ENCODE measurements around the gene MEMO1.
"Not testable (repeated sequence)": the region's sequence is repeated elsewhere in the genome, so short reads cannot be mapped to it uniquely, and the experiment has no call there.

Gene MEMO1

GRCh38 chr2:31980674-31981356, 30.0 kb downstream of the MEMO1 start:
- no peak overlapping the region for H3K27ac ChIP-seq (ENCODE audit: insufficient read depth, low read length, poor library complexity, severe bottlenecking)
- DNase-seq, result no peak
- no peaks in the 10 kb centered on the region for H3K4me1 ChIP-seq (ENCODE audit: control insufficient read depth, insufficient read depth, low read length, poor library complexity, severe bottlenecking)
- no peak overlapping the region for H3K4me3 ChIP-seq (ENCODE audit: insufficient read depth, low read depth, low read length, poor library complexity, severe bottlenecking)
- H3K27me3 ChIP-seq (replicated peaks; ENCODE audit: control insufficient read depth, insufficient read depth, low read length, poor library complexity, severe bottlenecking), result no peaks in the 10 kb centered on the region
- no peaks in the 10 kb centered on the region for H3K36me3 ChIP-seq (ENCODE audit: control insufficient read depth, insufficient read depth, low read length)
- no peaks in the 10 kb centered on the region for H3K9me3 ChIP-seq (ENCODE audit: control insufficient read depth, low read length)

DNA sequence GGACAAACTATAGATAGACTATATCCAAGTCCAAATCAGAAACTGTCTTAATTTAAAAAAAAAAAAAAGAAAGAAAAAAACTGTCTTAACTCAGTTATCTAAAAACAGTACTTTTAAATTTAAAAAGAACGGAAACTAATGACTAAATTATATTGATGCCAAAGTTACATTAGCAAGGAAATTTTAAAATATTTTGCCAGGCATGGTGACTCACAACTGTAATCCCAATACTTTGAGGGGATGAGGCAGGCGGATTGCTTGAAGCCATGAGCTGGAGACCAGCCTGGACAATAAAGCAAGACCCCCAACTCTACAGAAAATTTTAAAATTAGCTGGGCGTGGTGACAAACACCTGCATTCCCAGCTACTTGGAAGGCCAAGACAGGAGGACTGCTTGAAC, 30.9 kb downstream of the MEMO1 start:
- Histone ChIP-seq H3K9me3 (ENCODE audit: control insufficient read depth, low read length) (no peaks in the 10 kb centered on the region), H3K36me3 (ENCODE audit: control insufficient read depth, insufficient read depth, low read length) (no peaks in the 10 kb centered on the region), H3K4me3 (ENCODE audit: insufficient read depth, low read depth, low read length, poor library complexity, severe bottlenecking) (no peak overlapping the region), H3K4me1 (ENCODE audit: control insufficient read depth, insufficient read depth, low read length, poor library complexity, severe bottlenecking) (no peaks in the 10 kb centered on the region), H3K27ac (ENCODE audit: insufficient read depth, low read length, poor library complexity, severe bottlenecking) (no peak overlapping the region), H3K27me3 (replicated peaks; ENCODE audit: control insufficient read depth, insufficient read depth, low read length, poor library complexity, severe bottlenecking) (no peaks in the 10 kb centered on the region)
- no peak for DNase-seq

DNA sequence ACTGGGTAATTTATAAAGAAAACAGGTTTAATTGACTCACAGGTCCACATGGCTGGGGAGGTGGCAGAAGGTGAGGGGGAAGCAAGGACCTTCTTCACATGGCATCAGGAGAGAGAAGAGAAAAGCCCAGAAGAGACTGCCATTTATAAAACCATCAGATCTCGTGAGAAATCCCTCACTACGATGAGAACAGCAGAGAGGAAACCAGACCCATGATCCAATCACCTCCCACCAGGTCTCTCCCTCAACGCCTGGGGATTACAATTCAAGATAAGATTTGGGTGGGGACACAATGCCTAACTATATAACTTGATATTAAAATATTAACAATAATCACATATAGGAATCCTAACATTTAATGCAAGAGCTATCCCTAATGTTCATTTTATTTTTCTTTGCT, 31.8 kb downstream of the MEMO1 start:
- no peaks in the 10 kb centered on the region for H3K36me3 ChIP-seq (ENCODE audit: control insufficient read depth, insufficient read depth, low read length)
- no peak overlapping the region for H3K27ac ChIP-seq (ENCODE audit: insufficient read depth, low read length, poor library complexity, severe bottlenecking)
- no peaks in the 10 kb centered on the region for H3K9me3 ChIP-seq (ENCODE audit: control insufficient read depth, low read length)
- DNase-seq, result no peak
- H3K27me3 ChIP-seq (replicated peaks; ENCODE audit: control insufficient read depth, insufficient read depth, low read length, poor library complexity, severe bottlenecking), result no peaks in the 10 kb centered on the region
- H3K4me1 ChIP-seq (ENCODE audit: control insufficient read depth, insufficient read depth, low read length, poor library complexity, severe bottlenecking), result no peaks in the 10 kb centered on the region
- no peak overlapping the region for H3K4me3 ChIP-seq (ENCODE audit: insufficient read depth, low read depth, low read length, poor library complexity, severe bottlenecking)

GRCh38 chr2:31978436-31978835, 32.4 kb downstream of the MEMO1 start:
- no peak for DNase-seq
- Histone ChIP-seq H3K36me3 (ENCODE audit: control insufficient read depth, insufficient read depth, low read length) (no peaks in the 10 kb centered on the region), H3K4me1 (ENCODE audit: control insufficient read depth, insufficient read depth, low read length, poor library complexity, severe bottlenecking) (no peaks in the 10 kb centered on the region), H3K27ac (ENCODE audit: insufficient read depth, low read length, poor library complexity, severe bottlenecking) (no peak overlapping the region), H3K4me3 (ENCODE audit: insufficient read depth, low read depth, low read length, poor library complexity, severe bottlenecking) (no peak overlapping the region), H3K9me3 (ENCODE audit: control insufficient read depth, low read length) (no peaks in the 10 kb centered on the region), H3K27me3 (replicated peaks; ENCODE audit: control insufficient read depth, insufficient read depth, low read length, poor library complexity, severe bottlenecking) (no peaks in the 10 kb centered on the region)

- Histone ChIP-seq H3K27me3 (replicated peaks; ENCODE audit: control insufficient read depth, insufficient read depth, low read length, poor library complexity, severe bottlenecking) (no peaks in the 10 kb centered on the region), H3K4me1 (ENCODE audit: control insufficient read depth, insufficient read depth, low read length, poor library complexity, severe bottlenecking) (no peaks in the 10 kb centered on the region)
- no peak for DNase-seq
Measured at GRCh38 chr2:31973665-31974064, 37.1 kb downstream of the MEMO1 start.

DNA sequence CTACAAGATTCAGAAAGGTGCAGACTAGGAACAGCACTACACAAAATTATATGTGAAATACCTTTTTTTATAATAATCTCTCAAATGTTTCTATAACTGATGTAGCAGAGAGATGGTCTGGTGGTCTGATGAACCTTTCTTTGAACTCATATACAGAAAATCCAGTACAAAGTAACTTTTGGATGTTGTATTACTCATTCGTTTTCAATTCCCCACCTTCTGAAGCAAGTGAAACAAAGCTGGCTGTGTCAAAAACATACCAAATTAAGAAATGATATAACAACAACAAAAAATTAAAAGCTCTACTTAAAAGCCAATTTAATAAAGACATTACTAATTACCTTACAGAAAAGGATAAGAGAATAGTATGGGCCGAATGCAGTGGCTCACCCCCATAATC, 38.7 kb downstream of the MEMO1 start:
- H3K4me3 ChIP-seq (ENCODE audit: insufficient read depth, low read depth, low read length, poor library complexity, severe bottlenecking), result no peak overlapping the region
- no peaks in the 10 kb centered on the region for H3K36me3 ChIP-seq (ENCODE audit: control insufficient read depth, insufficient read depth, low read length)
- H3K27ac ChIP-seq (ENCODE audit: insufficient read depth, low read length, poor library complexity, severe bottlenecking), result no peak overlapping the region
- H3K27me3 ChIP-seq (replicated peaks; ENCODE audit: control insufficient read depth, insufficient read depth, low read length, poor library complexity, severe bottlenecking), result no peaks in the 10 kb centered on the region
- H3K9me3 ChIP-seq (ENCODE audit: control insufficient read depth, low read length), result no peaks in the 10 kb centered on the region
- no peaks in the 10 kb centered on the region for H3K4me1 ChIP-seq (ENCODE audit: control insufficient read depth, insufficient read depth, low read length, poor library complexity, severe bottlenecking)
- DNase-seq, result no peak

More at GRCh38 chr2:31973665-31974064, 37.1 kb downstream of the MEMO1 start:
- H3K9me3 ChIP-seq (ENCODE audit: control insufficient read depth, low read length), result no peaks in the 10 kb centered on the region
- no peak overlapping the region for H3K27ac ChIP-seq (ENCODE audit: insufficient read depth, low read length, poor library complexity, severe bottlenecking)
- H3K4me3 ChIP-seq (ENCODE audit: insufficient read depth, low read depth, low read length, poor library complexity, severe bottlenecking), result no peak overlapping the region
- H3K36me3 ChIP-seq (ENCODE audit: control insufficient read depth, insufficient read depth, low read length), result no peaks in the 10 kb centered on the region

DNA sequence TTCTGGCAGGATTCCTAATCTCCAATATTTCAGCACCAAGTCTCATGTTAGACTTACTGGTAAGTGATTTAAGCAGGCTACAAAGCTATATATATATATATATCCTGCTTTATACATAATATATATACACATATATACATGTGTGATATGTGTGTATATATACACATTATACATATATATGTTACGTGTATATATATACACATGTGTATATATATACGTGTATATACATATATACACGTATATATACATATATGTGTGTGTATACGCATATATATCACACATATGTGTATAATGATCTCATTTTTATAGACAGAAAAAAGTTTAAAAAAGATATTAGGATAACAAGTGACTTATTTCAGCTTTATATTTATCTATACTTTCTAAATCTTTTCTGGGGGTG, 41.6 kb downstream of the MEMO1 start:
- H3K27ac ChIP-seq (ENCODE audit: insufficient read depth, low read length, poor library complexity, severe bottlenecking), result no peak overlapping the region
- H3K27me3 ChIP-seq (replicated peaks; ENCODE audit: control insufficient read depth, insufficient read depth, low read length, poor library complexity, severe bottlenecking), result no peaks in the 10 kb centered on the region
- no peak for DNase-seq
- H3K36me3 ChIP-seq (ENCODE audit: control insufficient read depth, insufficient read depth, low read length), result no peaks in the 10 kb centered on the region
- no peaks in the 10 kb centered on the region for H3K4me1 ChIP-seq (ENCODE audit: control insufficient read depth, insufficient read depth, low read length, poor library complexity, severe bottlenecking)
- no peaks in the 10 kb centered on the region for H3K9me3 ChIP-seq (ENCODE audit: control insufficient read depth, low read length)
- H3K4me3 ChIP-seq (ENCODE audit: insufficient read depth, low read depth, low read length, poor library complexity, severe bottlenecking), result no peak overlapping the region

DNA sequence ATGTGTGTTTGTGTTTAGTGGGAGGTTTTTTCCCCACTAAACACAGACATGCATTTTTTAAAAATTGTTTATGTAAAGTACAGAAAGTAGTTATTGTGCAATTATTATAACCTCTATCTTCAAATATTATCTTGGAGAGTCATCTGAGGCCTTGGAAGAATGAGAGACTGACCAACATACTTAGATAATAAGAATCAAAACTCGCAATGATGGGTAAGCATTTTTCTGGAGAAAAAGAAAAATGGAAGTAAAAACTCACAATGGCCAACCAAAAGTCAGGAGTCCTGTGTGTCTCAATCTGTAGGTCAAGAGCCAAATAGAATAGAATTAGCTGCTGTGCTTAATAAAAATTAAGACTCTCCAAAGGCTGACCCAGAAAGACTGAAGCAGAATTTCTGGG, 43.0 kb downstream of the MEMO1 start:
- DNase-seq, result no peak
- no peaks in the 10 kb centered on the region for H3K9me3 ChIP-seq (ENCODE audit: control insufficient read depth, low read length)
- no peaks in the 10 kb centered on the region for H3K27me3 ChIP-seq (replicated peaks; ENCODE audit: control insufficient read depth, insufficient read depth, low read length, poor library complexity, severe bottlenecking)
- H3K4me3 ChIP-seq (ENCODE audit: insufficient read depth, low read depth, low read length, poor library complexity, severe bottlenecking), result no peak overlapping the region
- H3K4me1 ChIP-seq (ENCODE audit: control insufficient read depth, insufficient read depth, low read length, poor library complexity, severe bottlenecking), result no peaks in the 10 kb centered on the region
- H3K27ac ChIP-seq (ENCODE audit: insufficient read depth, low read length, poor library complexity, severe bottlenecking), result no peak overlapping the region
- H3K36me3 ChIP-seq (ENCODE audit: control insufficient read depth, insufficient read depth, low read length), result no peaks in the 10 kb centered on the region

DNA sequence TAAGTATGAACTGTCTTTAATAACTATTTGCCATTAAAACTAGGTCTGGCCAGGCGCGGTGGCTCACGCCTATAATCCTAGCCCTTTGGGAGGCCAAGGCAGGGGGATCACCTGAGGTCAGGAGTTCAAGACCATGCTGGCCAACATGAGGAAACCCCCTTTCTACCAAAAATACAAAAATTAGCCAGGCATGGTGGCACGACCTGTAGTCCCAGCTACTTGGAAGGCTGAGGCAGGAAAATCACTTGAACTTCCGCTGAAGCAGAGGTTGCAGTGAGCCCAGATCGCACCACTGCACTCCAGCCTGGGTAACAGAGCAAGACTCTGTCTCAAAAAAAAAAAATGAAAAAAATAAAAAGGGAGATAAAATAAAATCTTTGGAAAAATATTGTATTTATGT, 44.4 kb downstream of the MEMO1 start:
- H3K27me3 ChIP-seq (replicated peaks; ENCODE audit: control insufficient read depth, insufficient read depth, low read length, poor library complexity, severe bottlenecking); H3K4me1 ChIP-seq (ENCODE audit: control insufficient read depth, insufficient read depth, low read length, poor library complexity, severe bottlenecking); H3K36me3 ChIP-seq (ENCODE audit: control insufficient read depth, insufficient read depth, low read length); H3K9me3 ChIP-seq (ENCODE audit: control insufficient read depth, low read length); H3K27ac ChIP-seq (ENCODE audit: insufficient read depth, low read length, poor library complexity, severe bottlenecking); DNase-seq; H3K4me3 ChIP-seq (ENCODE audit: insufficient read depth, low read depth, low read length, poor library complexity, severe bottlenecking): not testable (repeated sequence)

- DNase-seq, result no peak
- no peak overlapping the region for H3K4me3 ChIP-seq (ENCODE audit: insufficient read depth, low read depth, low read length, poor library complexity, severe bottlenecking)
- H3K27ac ChIP-seq (ENCODE audit: insufficient read depth, low read length, poor library complexity, severe bottlenecking), result no peak overlapping the region
- peaks cover 9% of the 10 kb centered on the region for H3K4me1 ChIP-seq (ENCODE audit: control insufficient read depth, insufficient read depth, low read length, poor library complexity, severe bottlenecking)
- no peaks in the 10 kb centered on the region for H3K36me3 ChIP-seq (ENCODE audit: control insufficient read depth, insufficient read depth, low read length)
- no peaks in the 10 kb centered on the region for H3K27me3 ChIP-seq (replicated peaks; ENCODE audit: control insufficient read depth, insufficient read depth, low read length, poor library complexity, severe bottlenecking)
- H3K9me3 ChIP-seq (ENCODE audit: control insufficient read depth, low read length), result no peaks in the 10 kb centered on the region
Measured at GRCh38 chr2:31965094-31965493, 45.7 kb downstream of the MEMO1 start.
